Measurements from ENCODE around the gene CALY. TPM values are rescaled to one million over a fixed set of nuclear protein-coding genes. Genes with fewer than 3 reads are reported as not detected.

CALY gene
- total RNA-seq, 1 donor from 2014 or later: not detected

- Mint-ChIP-seq H3K36me3 (ENCODE audit: low read depth) (no peaks in the 10 kb centered on the region), H3K27ac (no peak overlapping the region), H3K9me3 (no peaks in the 10 kb centered on the region), H3K4me1 (peaks cover 6% of the 10 kb centered on the region), H3K27me3 (peaks cover 7% of the 10 kb centered on the region), H3K4me3 (peak overlapping the region; percentile 65)
- TF ChIP-seq, protein P1, sequence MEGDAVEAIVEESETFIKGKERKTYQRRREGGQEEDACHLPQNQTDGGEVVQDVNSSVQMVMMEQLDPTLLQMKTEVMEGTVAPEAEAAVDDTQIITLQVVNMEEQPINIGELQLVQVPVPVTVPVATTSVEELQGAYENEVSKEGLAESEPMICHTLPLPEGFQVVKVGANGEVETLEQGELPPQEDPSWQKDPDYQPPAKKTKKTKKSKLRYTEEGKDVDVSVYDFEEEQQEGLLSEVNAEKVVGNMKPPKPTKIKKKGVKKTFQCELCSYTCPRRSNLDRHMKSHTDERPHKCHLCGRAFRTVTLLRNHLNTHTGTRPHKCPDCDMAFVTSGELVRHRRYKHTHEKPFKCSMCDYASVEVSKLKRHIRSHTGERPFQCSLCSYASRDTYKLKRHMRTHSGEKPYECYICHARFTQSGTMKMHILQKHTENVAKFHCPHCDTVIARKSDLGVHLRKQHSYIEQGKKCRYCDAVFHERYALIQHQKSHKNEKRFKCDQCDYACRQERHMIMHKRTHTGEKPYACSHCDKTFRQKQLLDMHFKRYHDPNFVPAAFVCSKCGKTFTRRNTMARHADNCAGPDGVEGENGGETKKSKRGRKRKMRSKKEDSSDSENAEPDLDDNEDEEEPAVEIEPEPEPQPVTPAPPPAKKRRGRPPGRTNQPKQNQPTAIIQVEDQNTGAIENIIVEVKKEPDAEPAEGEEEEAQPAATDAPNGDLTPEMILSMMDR (IDR thresholded peaks at IDR 0.05): no peak
- ChIA-PET POLR2A (interaction anchor here (0.6 to 1.7 kb wide), 4 partner anchors 23 to 580 kb away, joined by 3 to 8 read pairs (median 3); partner anchors contain the start of gene FUOM), CTCF (no interaction called here)
- DNase-seq (peak; percentile 54), ATAC-seq (ENCODE audit: low read depth) (peak; percentile 49)
- intact Hi-C loops (cut with micrococcal nuclease): loop anchor here (2.0 kb wide), 2 partner anchors 21 to 53 kb away; no protein-coding TSS in a partner anchor
Observed at GRCh38 chr10:133335246-133336117, 1.2 kb downstream of the CALY start.

DNA sequence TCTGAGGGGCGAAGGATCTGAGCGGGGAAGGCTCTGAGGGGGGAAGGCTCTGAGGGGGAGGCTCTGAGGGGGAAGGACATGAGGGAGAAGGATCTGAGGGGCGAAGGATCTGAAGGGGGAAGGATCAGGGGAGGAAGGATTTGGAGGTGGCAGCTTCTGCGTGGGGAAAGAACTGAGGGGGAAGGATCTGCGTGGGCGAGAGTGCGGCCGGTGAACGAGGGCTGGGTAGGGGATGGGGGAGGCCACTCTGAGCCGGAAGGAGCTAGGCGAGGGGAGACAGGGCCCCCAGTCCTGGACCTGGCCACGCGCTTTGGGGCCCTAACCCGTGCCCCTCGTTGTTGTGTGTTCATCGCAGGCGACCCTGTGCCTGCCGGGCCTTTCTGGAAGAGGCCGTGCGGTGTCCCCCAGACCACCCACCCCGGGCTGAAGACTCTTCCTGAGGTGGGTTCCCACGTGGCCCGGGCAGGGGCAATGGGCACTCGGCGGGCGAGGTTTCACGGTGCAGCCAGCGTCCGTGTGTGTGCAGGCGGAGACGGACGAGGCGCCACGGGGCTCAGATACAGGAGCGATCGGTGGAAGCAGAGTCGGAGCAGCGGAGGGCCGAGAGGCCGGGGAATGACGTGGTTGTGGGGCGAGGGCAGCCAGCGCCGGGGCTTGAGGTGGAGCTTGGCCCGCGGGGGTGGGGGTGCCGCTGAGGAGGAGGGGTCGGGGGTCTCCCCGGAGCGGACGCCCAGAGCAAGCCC, 2.0 kb downstream of the CALY start:
- Mint-ChIP-seq H3K4me1 (peaks cover 9% of the 10 kb centered on the region), H3K36me3 (ENCODE audit: low read depth) (no peaks in the 10 kb centered on the region), H3K27me3 (peaks cover 7% of the 10 kb centered on the region), H3K4me3 (peak overlapping the region; percentile 83), H3K27ac (no peak overlapping the region), H3K9me3 (no peaks in the 10 kb centered on the region)
- ChIA-PET CTCF (no interaction called here), POLR2A (interaction anchor here (0.6 to 0.7 kb wide), 2 partner anchors 35 to 580 kb away, joined by 3 read pairs; no protein-coding TSS in a partner anchor)
- TF ChIP-seq, protein P1 (IDR thresholded peaks at IDR 0.05): no peak
- DNase-seq (no peak), ATAC-seq (ENCODE audit: low read depth) (peak; percentile 23)
- intact Hi-C loops (cut with micrococcal nuclease): loop anchor here (2.0 kb wide), 1 partner anchor 54 kb away; no protein-coding TSS in a partner anchor

DNA sequence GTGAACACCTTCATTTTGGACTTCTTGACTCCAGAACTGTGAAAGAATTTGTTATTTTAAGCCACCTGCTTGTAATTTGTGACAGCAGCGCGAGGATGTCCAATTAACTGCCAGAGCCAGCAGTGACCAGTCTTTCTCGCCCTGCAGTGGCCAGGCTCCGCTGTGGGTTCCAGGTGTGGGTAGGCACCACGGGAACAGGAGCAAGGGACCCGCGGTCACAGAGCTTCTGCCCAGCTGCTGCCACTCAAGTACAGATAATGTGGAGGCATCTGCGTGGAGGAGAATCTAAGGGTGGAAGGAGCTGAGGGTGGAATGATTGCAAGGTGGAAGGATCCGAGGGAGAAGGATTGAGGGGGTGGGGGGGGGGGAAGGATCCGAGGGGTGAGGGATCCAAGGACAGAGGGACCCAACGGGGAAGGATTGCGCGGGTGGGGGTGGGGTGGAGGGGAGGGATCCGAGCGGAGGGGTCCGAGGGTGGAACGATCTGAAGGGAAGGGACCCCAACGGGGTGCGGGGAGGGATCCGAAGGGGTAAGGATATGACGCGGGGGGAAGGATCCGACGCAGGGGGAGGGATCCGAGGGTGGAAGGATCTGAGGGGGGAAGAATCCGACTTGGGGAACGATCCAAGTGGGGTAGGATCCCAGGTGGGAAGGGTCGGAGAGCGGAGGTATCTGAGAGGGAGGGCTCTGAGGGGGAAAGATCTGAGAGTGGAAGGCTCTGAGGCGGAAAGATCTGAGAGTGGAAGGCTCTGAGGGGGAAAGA, 3.6 kb downstream of the CALY start:
- TF ChIP-seq, protein P1 (IDR thresholded peaks at IDR 0.05): no peak
- Mint-ChIP-seq H3K36me3 (ENCODE audit: low read depth) (no peaks in the 10 kb centered on the region), H3K27ac (no peak overlapping the region), H3K4me3 (no peak overlapping the region), H3K27me3 (peaks cover 19% of the 10 kb centered on the region), H3K4me1 (peaks cover 9% of the 10 kb centered on the region), H3K9me3 (no peaks in the 10 kb centered on the region)
- ATAC-seq (ENCODE audit: low read depth): no peak
- ChIA-PET POLR2A (no interaction called here), CTCF (no interaction called here)
- intact Hi-C loops (cut with micrococcal nuclease): no loop called here
- no peak for DNase-seq

- H3K4me1 Mint-ChIP-seq: peaks cover 18% of the 10 kb centered on the region
- peak; percentile 84 for DNase-seq
- POLR2A ChIA-PET: interaction anchor here (0.9 kb wide), 1 partner anchor 60 kb away, joined by 3 read pairs; no protein-coding TSS in a partner anchor
- peak; percentile 90 for ATAC-seq (ENCODE audit: low read depth)
- no peak overlapping the region for H3K27ac Mint-ChIP-seq
- intact Hi-C loops (cut with micrococcal nuclease): loop anchor here (1.0 to 10.0 kb wide), 6 partner anchors 48 to 675 kb away; partner anchors contain the start of genes MTG1 and PAOX
- TF ChIP-seq, protein P1 (IDR thresholded peaks at IDR 0.05): peak; percentile 69
- no peaks in the 10 kb centered on the region for H3K9me3 Mint-ChIP-seq
- peaks cover 39% of the 10 kb centered on the region for H3K27me3 Mint-ChIP-seq
- peak overlapping the region; percentile 41 for H3K4me3 Mint-ChIP-seq
- CTCF ChIA-PET: interaction anchor here (0.7 to 3.0 kb wide), 23 partner anchors 8 to 244 kb away, joined by 3 to 24 read pairs (median 4); partner anchors contain the start of genes ECHS1, FUOM and PAOX
- no peaks in the 10 kb centered on the region for H3K36me3 Mint-ChIP-seq (ENCODE audit: low read depth)
Observed at GRCh38 chr10:133329491-133330202, 7.0 kb downstream of the CALY start.
